B cell (primary cell): ENCODE measurements around the gene CD59.

Experiments used
- EZH2 ChIP-seq: IDR thresholded peaks from 2 replicates; pipeline ENCODE4 v1.6.1; 2012; ENCODE audit warnings: borderline replicate concordance, low read depth, mild to moderate bottlenecking, moderate library complexity, low read length; ENCODE audit not compliant: insufficient read depth, poor library complexity, severe bottlenecking
- TF ChIP-seq, protein P1 (sequence below): fragments of 200-600 bp; IDR thresholded peaks from one replicate; pipeline ENCODE4 v1.8.0; 2022; ENCODE audit warnings: antibody characterized with exemption, mild to moderate bottlenecking

GRCh38 chr11:33696931-33697638, 39.1 kb downstream of the CD59 start:
- no peak for TF ChIP-seq EZH2
- TF ChIP-seq, protein P1, sequence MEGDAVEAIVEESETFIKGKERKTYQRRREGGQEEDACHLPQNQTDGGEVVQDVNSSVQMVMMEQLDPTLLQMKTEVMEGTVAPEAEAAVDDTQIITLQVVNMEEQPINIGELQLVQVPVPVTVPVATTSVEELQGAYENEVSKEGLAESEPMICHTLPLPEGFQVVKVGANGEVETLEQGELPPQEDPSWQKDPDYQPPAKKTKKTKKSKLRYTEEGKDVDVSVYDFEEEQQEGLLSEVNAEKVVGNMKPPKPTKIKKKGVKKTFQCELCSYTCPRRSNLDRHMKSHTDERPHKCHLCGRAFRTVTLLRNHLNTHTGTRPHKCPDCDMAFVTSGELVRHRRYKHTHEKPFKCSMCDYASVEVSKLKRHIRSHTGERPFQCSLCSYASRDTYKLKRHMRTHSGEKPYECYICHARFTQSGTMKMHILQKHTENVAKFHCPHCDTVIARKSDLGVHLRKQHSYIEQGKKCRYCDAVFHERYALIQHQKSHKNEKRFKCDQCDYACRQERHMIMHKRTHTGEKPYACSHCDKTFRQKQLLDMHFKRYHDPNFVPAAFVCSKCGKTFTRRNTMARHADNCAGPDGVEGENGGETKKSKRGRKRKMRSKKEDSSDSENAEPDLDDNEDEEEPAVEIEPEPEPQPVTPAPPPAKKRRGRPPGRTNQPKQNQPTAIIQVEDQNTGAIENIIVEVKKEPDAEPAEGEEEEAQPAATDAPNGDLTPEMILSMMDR: no peak
